Measurements from ENCODE around the gene SMCR8. TPM values are rescaled to one million over a fixed set of nuclear protein-coding genes. Genes with fewer than 3 reads are reported as not detected.
"Not testable (repeated sequence)": the region's sequence is repeated elsewhere in the genome, so short reads cannot be mapped to it uniquely, and the experiment has no call there.

The SMCR8 gene
- total RNA-seq, 1 experiment from 2014 or later: 45.7 TPM

DNA sequence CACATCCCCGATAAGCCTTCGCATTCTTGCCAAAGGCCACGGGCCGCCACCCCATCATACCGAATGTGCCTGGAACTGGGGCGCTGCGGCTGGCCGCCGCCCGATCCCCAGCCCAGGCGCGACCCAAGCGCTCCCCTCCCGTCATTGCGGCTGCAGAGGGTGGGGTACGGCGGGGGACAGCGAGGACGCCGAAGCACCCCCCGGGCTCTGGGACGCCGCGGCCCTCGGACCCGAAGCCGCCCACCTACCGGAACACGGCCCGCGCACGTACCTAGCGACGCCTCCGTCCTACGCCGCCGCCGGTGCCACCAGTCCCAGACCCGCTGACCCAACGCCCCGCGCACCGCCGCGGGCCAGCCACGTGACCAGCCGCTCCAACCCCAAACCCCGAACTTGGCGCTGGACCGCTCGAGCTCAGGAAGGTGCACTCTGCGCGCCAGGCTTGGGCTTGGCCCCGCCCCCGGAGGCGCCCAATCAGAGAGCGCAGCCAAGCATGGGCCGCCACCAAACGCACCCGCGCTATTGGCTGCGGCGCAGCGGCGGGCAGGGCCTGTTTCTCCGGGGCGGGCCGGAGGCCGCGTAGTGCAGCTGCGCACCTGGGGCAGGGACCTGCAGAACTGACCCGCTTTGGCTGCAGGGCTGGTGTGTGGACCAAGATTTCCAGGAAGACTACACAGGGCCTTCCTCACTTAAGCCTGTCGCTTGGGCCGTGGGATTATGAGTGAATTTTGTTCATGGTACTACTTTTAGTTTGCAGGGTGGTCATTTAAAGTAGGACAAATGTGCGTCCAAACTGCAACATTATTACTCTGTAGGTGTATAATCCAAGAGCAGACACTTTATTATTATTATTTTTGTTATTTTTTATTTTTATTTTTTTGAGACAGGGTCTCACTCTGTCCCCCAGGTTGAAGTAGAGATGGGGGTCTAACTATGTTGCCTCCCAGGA is 48.3 kb downstream of the SMCR8 start, which contains the start of gene SHMT1:
Gene SHMT1, minus strand, starts transcription at position 450 of the 949 bp plus-strand sequence. CDS start 7,569 bp downstream, outside the sequence.
- peaks cover 4% of the 10 kb centered on the region; the same call in 1 of the 2 replicates for H3K4me1 ChIP-seq
- no peaks in the 10 kb centered on the region for H3K27me3 ChIP-seq
- peak; percentile 98 to 99 for DNase-seq
- no peaks in the 10 kb centered on the region for H3K9me3 ChIP-seq (replicated peaks)
- H3K4me3 ChIP-seq: peak within 1 kb of the TSS; percentile 82
- peaks cover 15% of the 10 kb centered on the region for H3K36me3 ChIP-seq
- H3K27ac ChIP-seq: peak within 1 kb of the TSS; percentile 9; the same call in 1 of the 2 replicates

DNA sequence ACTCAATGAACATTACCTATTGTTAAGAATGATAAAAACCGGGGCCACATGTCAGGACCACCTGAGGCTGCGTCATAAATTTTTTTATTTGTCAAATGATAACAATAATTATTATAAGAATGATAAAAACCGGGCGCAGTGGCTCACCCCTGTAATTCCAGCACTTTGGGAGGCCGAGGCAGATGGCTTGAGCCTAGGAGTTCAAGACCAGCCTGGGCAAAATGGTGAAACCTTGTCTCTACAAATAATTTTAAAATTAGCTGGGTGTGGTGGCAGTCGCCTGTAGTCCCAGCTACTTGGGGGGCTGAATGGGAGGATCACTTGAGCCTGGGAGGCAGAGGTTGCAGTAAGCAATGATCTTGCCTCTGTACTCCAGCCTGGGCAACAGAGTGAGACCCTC is 49.1 kb downstream of the SMCR8 start:
- Histone ChIP-seq H3K4me3 (no peak overlapping the region), H3K9me3 (replicated peaks) (no peaks in the 10 kb centered on the region), H3K27ac (no peak overlapping the region), H3K36me3 (peaks cover 8% of the 10 kb centered on the region; the same call in 1 of the 2 replicates), H3K4me1 (peaks cover 4% of the 10 kb centered on the region; the same call in 1 of the 2 replicates), H3K27me3 (0 out of 2 replicates have a peak, but pooled peaks cover 2% of the 10 kb centered on the region)
- no peak for DNase-seq

DNA sequence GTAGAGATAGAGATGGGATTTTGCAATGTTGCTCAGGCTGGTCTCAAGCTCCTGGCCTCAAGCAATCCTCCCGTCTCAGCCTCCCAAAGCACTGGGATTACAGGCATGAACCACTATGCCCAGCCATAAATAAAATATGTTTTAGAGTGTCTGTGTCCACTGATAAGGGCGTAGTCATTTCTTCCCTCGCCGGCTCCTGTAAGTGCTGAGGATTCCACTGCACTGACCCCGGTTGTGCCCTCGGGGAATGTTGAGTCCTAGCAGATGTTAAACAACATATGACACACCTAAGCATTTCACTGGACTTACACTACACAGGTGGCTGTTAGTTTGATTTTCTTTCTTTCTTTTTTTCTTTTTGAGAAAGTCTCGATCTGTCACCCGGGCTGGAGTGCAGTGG is 53.9 kb downstream of the SMCR8 start:
- Histone ChIP-seq H3K36me3 (no peaks in the 10 kb centered on the region), H3K9me3 (replicated peaks) (no peaks in the 10 kb centered on the region), H3K4me3 (no peak overlapping the region), H3K27ac (no peak overlapping the region), H3K4me1 (no peaks in the 10 kb centered on the region), H3K27me3 (peaks cover 14% of the 10 kb centered on the region)
- DNase-seq: no peak

DNA sequence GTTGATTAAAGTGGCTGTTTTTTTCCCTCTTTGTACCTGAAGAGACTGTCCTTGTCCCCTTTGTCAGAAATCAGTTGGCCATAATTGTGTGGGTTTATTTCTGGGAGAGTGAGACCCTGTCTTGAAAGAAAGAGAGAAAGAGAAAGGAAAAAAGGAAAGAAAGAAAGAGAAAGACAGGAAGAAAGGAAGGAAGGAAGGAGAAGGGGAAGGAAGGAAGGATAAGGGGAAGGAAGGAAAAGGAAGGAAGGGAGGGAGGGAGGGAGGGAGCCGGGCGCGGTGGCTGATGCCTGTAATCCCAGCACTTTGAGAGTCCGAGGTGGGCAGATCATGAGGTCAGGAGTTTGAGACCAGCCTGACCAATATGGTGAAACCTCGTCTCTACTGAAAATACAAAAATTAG is 55.7 kb downstream of the SMCR8 start:
- H3K4me3 ChIP-seq: no peak overlapping the region
- peaks cover 14% of the 10 kb centered on the region for H3K27me3 ChIP-seq
- H3K9me3 ChIP-seq (replicated peaks): peaks cover 3% of the 10 kb centered on the region; the same call in 1 of the 2 replicates
- H3K27ac ChIP-seq: no peak overlapping the region
- no peak for DNase-seq
- no peaks in the 10 kb centered on the region for H3K36me3 ChIP-seq
- no peaks in the 10 kb centered on the region for H3K4me1 ChIP-seq

DNA sequence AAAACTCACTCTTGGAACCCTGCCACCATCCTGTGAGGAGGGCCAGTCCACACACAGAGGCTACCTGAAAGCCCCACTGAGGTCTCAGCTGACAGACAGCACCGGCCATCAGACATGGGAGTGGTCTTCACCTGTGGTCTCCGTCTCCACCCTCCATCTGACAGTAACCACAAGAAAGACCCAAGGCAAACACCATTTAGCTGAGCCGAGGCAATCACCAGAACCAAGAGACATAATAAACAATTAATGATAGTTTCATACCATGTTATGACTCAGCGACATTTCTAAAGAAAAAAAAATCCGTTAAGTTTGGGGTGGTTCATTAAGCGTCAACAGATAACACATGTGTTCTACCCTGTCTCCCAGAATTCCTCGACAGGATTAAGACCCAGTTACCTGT is 56.4 kb downstream of the SMCR8 start:
- H3K27ac ChIP-seq: no peak overlapping the region
- no peak overlapping the region for H3K4me3 ChIP-seq
- DNase-seq: no peak
- H3K9me3 ChIP-seq (replicated peaks): peaks cover 3% of the 10 kb centered on the region; the same call in 1 of the 2 replicates
- no peaks in the 10 kb centered on the region for H3K4me1 ChIP-seq
- no peaks in the 10 kb centered on the region for H3K36me3 ChIP-seq
- peaks cover 14% of the 10 kb centered on the region for H3K27me3 ChIP-seq

DNA sequence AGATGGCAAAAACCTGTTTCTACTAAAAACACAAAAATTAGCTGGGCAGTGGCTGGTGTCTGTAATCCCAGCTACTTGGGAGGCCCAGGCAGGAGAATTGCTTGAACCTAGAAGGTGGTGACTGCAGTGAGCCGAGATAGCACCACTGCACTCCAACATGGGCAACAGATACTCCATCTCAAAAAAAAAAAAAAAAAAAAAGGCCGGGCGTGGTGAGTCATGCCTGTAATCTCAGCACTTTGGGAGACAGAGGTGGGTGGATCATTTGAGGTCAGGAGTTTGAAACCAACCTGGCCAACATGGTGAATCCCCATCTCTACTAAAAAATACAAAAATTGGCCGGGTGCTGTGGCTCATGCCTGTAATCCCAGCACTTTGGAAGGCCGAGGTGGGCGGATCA is 58.1 kb downstream of the SMCR8 start:
- H3K27ac ChIP-seq; H3K4me3 ChIP-seq; H3K9me3 ChIP-seq (replicated peaks); H3K36me3 ChIP-seq; DNase-seq; H3K4me1 ChIP-seq: not testable (repeated sequence)
- peaks cover 23% of the 10 kb centered on the region for H3K27me3 ChIP-seq

DNA sequence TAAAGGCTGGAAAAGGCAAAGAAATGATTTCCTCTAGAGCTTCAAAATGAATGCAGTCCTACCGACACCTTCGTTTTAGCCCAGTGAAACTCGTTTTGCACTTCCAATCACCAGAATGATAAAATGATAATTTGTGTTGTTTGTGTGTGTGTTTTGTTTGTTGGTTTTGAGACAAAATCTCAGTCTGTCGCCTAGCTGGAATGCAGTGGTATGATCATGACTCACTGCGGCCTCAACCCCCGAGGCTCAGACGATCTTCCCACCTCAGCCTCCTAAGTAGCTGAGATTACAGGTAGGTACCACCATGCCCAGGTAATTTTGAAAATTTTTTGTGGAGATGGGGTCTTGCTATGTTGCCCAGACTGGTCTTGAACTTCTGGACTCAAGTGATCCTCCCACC is 59.1 kb downstream of the SMCR8 start:
- Histone ChIP-seq H3K27me3 (peaks cover 21% of the 10 kb centered on the region), H3K27ac (no peak overlapping the region), H3K4me1 (no peaks in the 10 kb centered on the region), H3K4me3 (no peak overlapping the region), H3K36me3 (no peaks in the 10 kb centered on the region), H3K9me3 (replicated peaks) (peaks cover 3% of the 10 kb centered on the region; the same call in 1 of the 2 replicates)
- DNase-seq: no peak

Other genes starting within 250 kb of the SMCR8 start
- 69.1 and 72.2 TPM in 2 replicates for gene DRG2, start 227.3 kb upstream of the SMCR8 start, total RNA-seq (2014; rRNA removed; shearing (Covaris generic))
- 0.53 and 0.58 TPM in 2 replicates for gene MYO15A, start 206.5 kb upstream of the SMCR8 start, total RNA-seq (2014; rRNA removed; shearing (Covaris generic))
- 297 and 308 TPM in 2 replicates for gene ALKBH5, start 131.5 kb upstream of the SMCR8 start, total RNA-seq (2014; rRNA removed; shearing (Covaris generic))
- 75.0 and 78.3 TPM in 2 replicates for gene LLGL1, start 89.7 kb upstream of the SMCR8 start, total RNA-seq (2014; rRNA removed; shearing (Covaris generic))
- gene FLII, start 56.6 kb upstream of the SMCR8 start, total RNA-seq (2014; rRNA removed; shearing (Covaris generic)): 270 and 288 TPM in 2 replicates
- gene MIEF2, start 54.6 kb upstream of the SMCR8 start, total RNA-seq (2014; rRNA removed; shearing (Covaris generic)): 17.5 and 18.4 TPM in 2 replicates
- gene TOP3A, start 299 bp upstream of the SMCR8 start, total RNA-seq (2014; rRNA removed; shearing (Covaris generic)): 236 and 239 TPM in 2 replicates
- 84.6 and 92.6 TPM in 2 replicates for gene SHMT1, start 48.3 kb downstream of the SMCR8 start, total RNA-seq (2014; rRNA removed; shearing (Covaris generic))
- not detected in 2 replicates for gene EVPLL, start 62.5 kb downstream of the SMCR8 start, total RNA-seq (2014; rRNA removed; shearing (Covaris generic))
- not detected in 2 replicates for gene LGALS9C, start 161.5 kb downstream of the SMCR8 start, total RNA-seq (2014; rRNA removed; shearing (Covaris generic))